GM06990 (cell line): ENCODE data around the gene NCOA1.
"Not testable (repeated sequence)": the region's sequence is repeated elsewhere in the genome, so short reads cannot be mapped to it uniquely, and the experiment has no call there.

Experiments used
- DNase-seq: peaks from one replicate; pipeline ENCODE4 v3.0.0-alpha.2; 2011; ENCODE audit not compliant: insufficient read length; ENCODE audit errors: extremely low read depth
- H3K27me3 ChIP-seq: replicated peaks from 2 replicates; pipeline ENCODE4 v1.6.0; 2011; ENCODE audit warnings: low read length; ENCODE audit not compliant: control insufficient read depth, insufficient read depth
- H3K36me3 ChIP-seq: 2 replicates; pipeline ENCODE4 v1.5.1; 2011; ENCODE audit warnings: low read length; ENCODE audit not compliant: control insufficient read depth, insufficient read depth
- H3K4me3 ChIP-seq: replicated peaks from 2 replicates; pipeline ENCODE4 v1.5.1; 2011; ENCODE audit warnings: low read depth, mild to moderate bottlenecking, control low read depth, low read length
- TF ChIP-seq, protein P1 (sequence below): IDR thresholded peaks from 2 replicates; pipeline ENCODE4 v1.5.1; 2011; ENCODE audit warnings: low read length, control low read depth, mild to moderate bottlenecking, inconsistent platforms; ENCODE audit not compliant: insufficient read depth, poor library complexity, severe bottlenecking

The NCOA1 gene

GRCh38 chr2:24671230-24671629 lies 180.2 kb downstream of the NCOA1 start:
- Histone ChIP-seq H3K27me3 (no peaks in the 10 kb centered on the region), H3K36me3 (no peaks in the 10 kb centered on the region), H3K4me3 (no peak overlapping the region)
- DNase-seq = no peak
- TF ChIP-seq, protein P1, sequence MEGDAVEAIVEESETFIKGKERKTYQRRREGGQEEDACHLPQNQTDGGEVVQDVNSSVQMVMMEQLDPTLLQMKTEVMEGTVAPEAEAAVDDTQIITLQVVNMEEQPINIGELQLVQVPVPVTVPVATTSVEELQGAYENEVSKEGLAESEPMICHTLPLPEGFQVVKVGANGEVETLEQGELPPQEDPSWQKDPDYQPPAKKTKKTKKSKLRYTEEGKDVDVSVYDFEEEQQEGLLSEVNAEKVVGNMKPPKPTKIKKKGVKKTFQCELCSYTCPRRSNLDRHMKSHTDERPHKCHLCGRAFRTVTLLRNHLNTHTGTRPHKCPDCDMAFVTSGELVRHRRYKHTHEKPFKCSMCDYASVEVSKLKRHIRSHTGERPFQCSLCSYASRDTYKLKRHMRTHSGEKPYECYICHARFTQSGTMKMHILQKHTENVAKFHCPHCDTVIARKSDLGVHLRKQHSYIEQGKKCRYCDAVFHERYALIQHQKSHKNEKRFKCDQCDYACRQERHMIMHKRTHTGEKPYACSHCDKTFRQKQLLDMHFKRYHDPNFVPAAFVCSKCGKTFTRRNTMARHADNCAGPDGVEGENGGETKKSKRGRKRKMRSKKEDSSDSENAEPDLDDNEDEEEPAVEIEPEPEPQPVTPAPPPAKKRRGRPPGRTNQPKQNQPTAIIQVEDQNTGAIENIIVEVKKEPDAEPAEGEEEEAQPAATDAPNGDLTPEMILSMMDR = no peak

- H3K27me3 ChIP-seq = no peaks in the 10 kb centered on the region
- no peak for DNase-seq
- no peak overlapping the region for H3K4me3 ChIP-seq
- H3K36me3 ChIP-seq = no peaks in the 10 kb centered on the region
- TF ChIP-seq, protein P1 = no peak
Measured at GRCh38 chr2:24672589-24672988, 181.5 kb downstream of the NCOA1 start.

DNA sequence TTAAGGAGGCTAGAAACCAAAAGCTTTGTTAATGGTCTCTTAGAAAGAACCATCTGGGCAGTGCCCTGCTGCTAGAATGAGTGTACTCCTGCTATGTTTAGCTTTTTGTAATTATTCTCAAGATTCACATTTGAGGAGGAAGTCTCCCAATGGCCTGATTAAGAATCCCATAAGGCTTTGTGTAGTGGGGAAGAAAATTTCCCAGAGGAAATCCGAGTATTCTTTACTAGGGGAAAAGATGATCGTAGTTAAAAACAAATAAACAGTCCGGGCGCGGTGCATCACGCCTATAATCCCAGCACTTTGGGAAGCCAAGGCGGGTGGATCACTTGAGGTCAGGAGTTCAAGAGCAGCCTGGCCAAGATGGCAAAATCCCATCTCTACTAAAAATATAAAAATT lies 184.3 kb downstream of the NCOA1 start:
- no peak overlapping the region for H3K4me3 ChIP-seq
- DNase-seq = no peak
- no peaks in the 10 kb centered on the region for H3K27me3 ChIP-seq
- H3K36me3 ChIP-seq = no peaks in the 10 kb centered on the region
- TF ChIP-seq, protein P1 = no peak

DNA sequence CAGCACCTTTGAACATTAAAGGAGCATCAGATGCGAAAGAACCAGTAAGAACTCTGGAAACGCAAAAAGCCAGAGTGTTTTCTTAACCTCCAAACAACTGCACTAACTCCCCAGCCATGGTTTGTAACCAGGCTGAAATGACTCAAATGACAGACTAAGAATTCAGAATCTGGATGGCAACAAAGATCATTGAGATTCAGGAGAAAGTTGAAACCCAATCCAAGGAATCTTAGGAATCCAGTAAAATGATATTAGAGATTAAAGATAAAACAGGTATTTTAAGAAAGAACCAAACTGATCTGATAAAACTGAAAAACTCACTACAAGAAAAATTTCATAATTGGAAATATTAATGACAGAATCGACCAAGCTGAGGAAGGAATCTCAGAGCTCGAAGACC lies 185.4 kb downstream of the NCOA1 start:
- H3K4me3 ChIP-seq = no peak overlapping the region
- H3K36me3 ChIP-seq = no peaks in the 10 kb centered on the region
- TF ChIP-seq, protein P1 = no peak
- no peak for DNase-seq
- no peaks in the 10 kb centered on the region for H3K27me3 ChIP-seq

DNA sequence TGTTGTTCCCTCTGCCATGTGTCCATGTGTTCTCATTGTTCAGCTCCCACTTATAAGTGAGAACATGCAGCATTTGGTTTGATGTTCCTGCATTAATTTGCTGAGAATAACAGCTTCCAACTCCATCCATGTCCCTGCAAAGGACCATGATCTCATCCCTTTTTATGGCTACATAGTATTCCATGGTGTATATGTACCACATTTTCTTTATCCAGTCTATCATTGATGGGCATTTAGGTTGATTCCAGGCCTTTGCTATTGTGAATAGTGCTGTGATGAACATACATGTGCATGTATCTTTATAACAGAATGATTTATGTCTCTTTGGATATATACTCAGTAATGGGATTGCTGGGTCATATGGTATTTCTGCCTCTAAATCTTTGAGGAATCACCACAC lies 187.0 kb downstream of the NCOA1 start:
- not testable (repeated sequence) for H3K27me3 ChIP-seq, H3K36me3 ChIP-seq, H3K4me3 ChIP-seq, DNase-seq

- Histone ChIP-seq H3K27me3 (no peaks in the 10 kb centered on the region), H3K36me3 (no peaks in the 10 kb centered on the region), H3K4me3 (no peak overlapping the region)
- TF ChIP-seq, protein P1 = no peak
- DNase-seq = no peak
Measured at GRCh38 chr2:24680196-24680595, 189.1 kb downstream of the NCOA1 start.
